GM18870 (cell line): Measurements from ENCODE around the gene CREB5.
"Not testable (repeated sequence)": the region's sequence is repeated elsewhere in the genome, so short reads cannot be mapped to it uniquely, and the experiment has no call there.

Experiments
- ATAC-seq: cut with Tn5 transposase; IDR thresholded peaks from one replicate; pipeline ENCODE4 v1.9.1; 2021; ENCODE audit warnings: moderate library complexity; ENCODE audit not compliant: unreplicated experiment

Gene CREB5

DNA sequence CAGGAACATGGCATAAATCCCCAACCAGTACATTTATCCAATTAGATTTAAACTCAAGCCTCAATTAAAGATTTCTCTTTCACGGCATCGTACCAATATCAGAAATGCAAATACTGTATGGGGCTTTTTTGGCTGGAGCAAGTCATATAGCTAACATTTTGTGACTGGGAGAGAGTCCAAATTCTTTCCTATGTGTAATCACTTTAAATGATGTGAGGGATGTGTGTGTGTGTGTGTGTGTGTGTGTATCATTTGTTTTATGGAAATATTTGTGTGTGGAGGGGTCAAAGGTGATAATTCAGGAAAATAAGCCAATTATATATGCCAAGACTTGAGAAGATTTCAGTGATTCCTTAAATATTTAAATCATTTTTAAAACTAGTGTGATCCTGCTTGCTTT, 349.2 kb downstream of the CREB5 start:
- ATAC-seq: no peak

GRCh38 chr7:28762651-28763050, 350.3 kb downstream of the CREB5 start:
- no peak for ATAC-seq

GRCh38 chr7:28766359-28766758, 354.0 kb downstream of the CREB5 start:
- no peak for ATAC-seq

- ATAC-seq: no peak
Observed at GRCh38 chr7:28767356-28767755, 355.0 kb downstream of the CREB5 start.

DNA sequence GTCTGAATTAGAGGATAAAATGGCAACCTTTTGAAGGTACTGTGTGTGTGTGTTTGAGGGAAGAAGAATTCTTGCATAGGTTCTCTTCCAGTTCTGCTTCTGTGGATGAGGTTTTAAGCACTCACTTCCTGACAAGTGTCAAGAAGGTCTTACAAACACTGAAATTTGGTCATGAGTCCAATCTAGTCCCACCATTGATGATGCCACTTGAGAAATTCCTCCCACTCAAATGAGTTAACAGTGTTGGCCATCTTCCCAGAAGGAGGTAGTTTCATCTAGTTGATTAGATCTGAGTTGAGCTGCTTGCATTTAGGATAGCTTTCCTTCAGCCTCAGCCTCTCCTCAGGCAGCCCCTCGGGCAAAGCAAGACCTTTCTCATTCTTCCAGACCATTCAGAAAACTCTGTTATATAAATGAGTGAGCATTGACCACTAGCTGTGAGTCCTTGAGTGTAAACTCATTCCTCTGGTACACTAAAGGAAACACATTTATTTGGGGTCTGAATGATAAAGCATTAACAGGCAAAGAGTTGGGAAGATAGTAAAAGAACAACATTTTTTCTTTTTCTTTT, 356.3 kb downstream of the CREB5 start:
- no peak for ATAC-seq

GRCh38 chr7:28771906-28772622, 359.7 kb downstream of the CREB5 start:
- no peak for ATAC-seq

- no peak for ATAC-seq
Observed at GRCh38 chr7:28773423-28774145, 361.3 kb downstream of the CREB5 start.

DNA sequence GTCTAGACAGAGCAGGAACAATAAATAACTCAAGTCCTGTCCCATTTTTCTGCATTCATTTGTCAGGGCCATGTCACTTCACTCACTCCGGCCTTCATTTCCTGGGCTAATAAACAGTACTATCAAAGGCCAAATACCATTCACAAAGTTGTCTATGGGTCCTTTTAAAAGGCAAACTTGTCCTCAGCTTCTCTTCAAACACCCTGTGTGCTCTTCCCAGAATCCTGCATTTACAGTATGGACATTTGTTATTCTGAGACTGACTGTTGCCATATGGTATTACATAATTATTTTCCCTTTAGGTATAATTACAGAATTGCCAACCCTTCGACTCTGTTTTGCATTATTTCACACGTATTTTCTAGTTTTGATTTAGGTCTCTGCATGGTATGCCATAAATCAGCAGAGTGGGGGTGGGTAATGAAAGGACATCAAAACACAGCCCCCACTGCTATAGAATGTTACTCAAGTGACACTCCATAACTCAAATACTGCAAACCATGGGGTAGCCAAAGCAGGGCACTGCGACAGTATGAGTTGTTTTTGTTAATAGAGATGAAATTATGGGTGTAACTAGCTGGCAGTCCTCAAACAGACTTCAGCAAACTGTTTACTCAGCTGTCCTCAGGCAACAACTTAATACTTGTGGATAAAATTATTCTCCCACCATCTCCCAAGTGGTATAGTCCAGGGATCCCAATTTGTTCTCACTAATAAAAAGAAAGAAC, 362.1 kb downstream of the CREB5 start:
- ATAC-seq: no peak

DNA sequence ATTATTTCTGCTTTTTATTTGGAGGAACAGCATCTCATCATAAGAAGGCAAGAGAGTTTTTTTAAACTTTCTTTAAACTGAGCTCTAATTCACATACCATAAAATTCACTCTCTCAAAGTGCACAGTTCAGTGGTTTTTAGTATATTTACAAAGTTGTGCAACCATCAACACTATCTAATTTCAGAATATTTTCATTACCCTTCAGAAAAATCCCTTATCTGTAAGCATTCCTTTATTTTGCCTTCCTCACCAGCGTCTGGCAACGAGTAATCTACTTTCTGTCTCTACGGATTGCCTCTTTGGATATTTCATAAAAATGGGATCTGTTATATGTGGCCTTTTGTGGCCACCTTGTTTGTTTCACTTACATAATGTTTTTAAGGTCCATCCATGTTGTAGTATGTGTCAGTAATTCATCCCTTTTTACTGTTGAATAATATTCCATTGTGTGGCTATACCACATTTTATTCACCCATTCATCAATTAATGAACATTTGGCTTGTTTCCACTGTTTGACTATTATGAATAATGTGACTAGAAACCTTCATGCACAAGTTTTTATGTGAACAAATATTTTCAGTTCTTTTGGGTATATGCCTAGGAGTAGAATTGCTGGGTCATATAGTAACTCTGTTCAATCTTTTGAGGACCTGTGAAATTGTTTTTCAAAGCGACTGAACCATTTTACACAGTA, 364.3 kb downstream of the CREB5 start:
- ATAC-seq: no peak

- no peak for ATAC-seq
Observed at GRCh38 chr7:28778786-28779185, 366.5 kb downstream of the CREB5 start.

DNA sequence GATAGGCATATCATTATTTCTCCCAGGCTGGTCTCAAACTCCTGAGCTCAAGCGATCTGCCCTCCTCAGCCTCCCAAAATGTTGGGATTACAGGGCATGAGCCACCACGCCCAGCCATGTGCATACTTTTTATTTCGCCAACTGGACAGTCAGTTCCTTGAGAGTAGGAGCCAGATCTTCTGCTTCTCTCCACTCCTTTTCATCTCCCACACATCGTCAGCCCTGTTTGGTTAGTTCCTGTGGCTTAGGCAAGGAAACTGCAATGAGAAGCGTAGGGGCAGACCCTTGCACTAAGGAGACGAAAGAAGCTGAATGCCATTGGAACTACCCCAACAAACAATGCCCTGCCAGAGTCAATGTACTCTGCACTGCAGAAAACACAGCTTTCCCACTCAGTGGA, 367.6 kb downstream of the CREB5 start:
- no peak for ATAC-seq

- no peak for ATAC-seq
Observed at GRCh38 chr7:28782362-28782761, 370.0 kb downstream of the CREB5 start.

GRCh38 chr7:28784171-28784902, 372.0 kb downstream of the CREB5 start:
- ATAC-seq: no peak

DNA sequence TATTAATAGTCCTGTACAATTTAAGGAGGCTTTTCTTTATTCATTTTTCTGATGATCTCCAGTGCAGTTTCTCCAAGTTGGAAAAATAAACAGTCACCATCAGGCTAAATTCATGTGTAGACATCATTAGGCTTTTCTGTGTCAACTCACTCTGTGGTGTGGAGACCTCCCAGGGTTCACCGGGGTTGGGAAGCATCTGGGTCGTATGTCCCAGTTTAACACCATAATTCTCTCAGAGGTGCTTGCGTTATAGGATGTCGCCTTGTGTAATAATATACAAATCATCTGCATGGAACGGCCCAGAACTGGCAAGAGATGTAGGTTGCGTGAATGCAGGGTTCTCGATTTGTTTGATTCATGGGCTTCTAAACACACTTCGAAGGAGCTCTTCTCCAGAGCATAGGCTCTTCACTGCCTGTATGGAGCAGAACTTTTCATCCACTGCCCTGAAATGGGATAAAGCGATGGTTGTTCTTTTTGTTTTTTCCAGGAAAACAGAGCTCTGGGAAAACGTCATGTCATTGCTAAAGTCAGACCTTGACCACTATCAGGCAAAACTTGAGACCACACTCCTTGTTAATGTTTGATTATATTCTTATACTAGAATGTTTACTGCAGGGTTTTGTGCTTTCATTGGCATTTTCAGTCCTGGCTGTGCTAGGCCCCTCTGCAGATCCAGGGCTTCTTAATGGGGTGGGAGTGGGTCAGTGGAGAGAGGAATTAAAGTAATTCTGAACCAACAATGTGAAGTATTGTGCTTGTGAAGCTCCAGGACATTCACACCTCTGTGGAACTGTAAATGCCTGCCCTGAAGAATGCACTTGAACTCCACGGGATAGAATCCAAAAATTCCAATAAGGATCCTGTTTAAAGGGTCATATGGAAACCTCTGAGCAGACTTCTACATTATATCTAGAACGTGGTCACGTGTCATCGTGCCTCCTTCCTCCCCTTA, 373.0 kb downstream of the CREB5 start:
- ATAC-seq: no peak

DNA sequence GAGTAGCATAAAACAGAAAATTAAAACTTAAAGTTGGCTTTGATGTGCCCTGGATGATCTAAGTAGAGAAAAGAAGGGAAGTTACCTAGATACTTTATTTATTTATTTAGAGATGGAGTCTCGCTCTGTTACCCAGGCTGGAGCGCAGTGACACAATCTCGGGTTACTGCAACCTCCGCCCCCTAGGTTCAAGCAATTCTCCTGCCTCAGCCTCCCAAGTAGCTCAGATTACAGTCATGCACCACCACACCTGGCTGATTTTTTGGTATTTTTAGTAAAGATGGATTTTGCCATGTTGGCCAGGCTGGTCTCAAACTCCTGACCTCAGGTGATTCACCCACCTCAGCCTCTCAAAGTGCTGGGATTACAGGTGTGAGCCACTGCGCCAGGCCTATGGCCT, 373.8 kb downstream of the CREB5 start:
- not testable (repeated sequence) for ATAC-seq

DNA sequence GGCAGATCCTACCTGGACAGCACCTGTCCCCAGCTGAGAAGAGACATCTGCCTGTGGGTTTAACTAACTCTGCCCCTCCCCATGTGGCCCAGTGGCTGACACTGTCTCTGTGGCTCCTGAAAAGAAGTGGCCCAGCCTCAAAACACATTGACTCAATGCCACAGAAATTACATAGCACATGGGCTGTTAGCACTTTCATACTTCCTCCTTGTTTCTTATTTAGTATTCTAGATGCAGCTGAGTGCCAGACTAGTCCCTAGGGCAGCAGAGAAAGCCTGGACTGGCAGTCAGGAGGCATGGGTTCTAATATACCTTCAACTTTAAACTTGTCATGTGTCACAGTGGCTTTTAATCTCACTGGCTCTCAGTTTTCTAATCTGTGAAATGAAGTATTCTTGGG, 374.8 kb downstream of the CREB5 start:
- no peak for ATAC-seq

DNA sequence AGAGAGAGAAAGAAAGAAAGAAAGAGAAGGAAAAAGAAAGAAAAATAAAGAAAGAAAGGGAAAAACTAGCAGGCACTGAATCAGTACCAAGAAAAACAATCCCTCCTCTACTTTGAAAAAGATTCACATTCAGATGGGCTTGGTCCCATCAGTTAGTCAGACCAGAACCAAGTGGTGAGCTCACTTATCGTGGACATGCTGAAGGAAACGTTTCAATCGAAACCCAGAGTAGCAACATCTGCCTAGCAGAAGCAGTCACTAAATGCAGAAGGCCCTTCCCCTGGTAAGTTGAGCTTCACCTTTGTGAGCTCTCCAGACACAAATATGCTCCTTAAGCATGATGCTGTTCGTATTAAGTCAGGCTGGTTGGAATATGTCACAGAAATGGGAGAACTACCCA, 378.1 kb downstream of the CREB5 start:
- ATAC-seq: no peak

- no peak for ATAC-seq
Observed at GRCh38 chr7:28792858-28793257, 380.5 kb downstream of the CREB5 start.

- no peak for ATAC-seq
Observed at GRCh38 chr7:28793381-28794085, 381.2 kb downstream of the CREB5 start.
